ENCODE measurements around the gene FBXO40.

- TF ChIP-seq CTCF (conservative IDR thresholded peaks at IDR 0.05; ENCODE audit: low read depth in 2 of 2) (no peak), EZH2 (IDR thresholded peaks at IDR 0.05; ENCODE audit: low read depth, unreplicated experiment) (no peak), JUNB (IDR thresholded peaks at IDR 0.05; ENCODE audit: unreplicated experiment) (no peak), POLR2AphosphoS5 (IDR thresholded peaks at IDR 0.05; ENCODE audit: low read depth) (no peak), EZH2phosphoT487 (IDR thresholded peaks at IDR 0.05; ENCODE audit: unreplicated experiment) (no peak), CREB1 (CRISPR knock-in tag; IDR thresholded peaks at IDR 0.05; ENCODE audit: low read depth) (no peak), REST (IDR thresholded peaks at IDR 0.05; ENCODE audit: unreplicated experiment) (no peak), STAT1 (IDR thresholded peaks at IDR 0.05; ENCODE audit: unreplicated experiment) (no peak), ZNF114 (CRISPR knock-in tag; IDR thresholded peaks at IDR 0.05) (no peak)
Observed at GRCh38 chr3:121598564-121598963, 5.4 kb downstream of the FBXO40 start.

All from GM23338 (cell line).